M059J (cell line): Measurements from ENCODE around the gene KCNQ4. TPM values are rescaled to one million over a fixed set of nuclear protein-coding genes. Genes with fewer than 3 reads are reported as not detected.

Source experiments
- DNase-seq: peaks from one replicate; pipeline ENCODE4 v3.0.0-alpha.2; 2012; ENCODE audit warnings: low read depth
- total RNA-seq: library from RNA; depleted of rRNA; stranded (reverse); fragments of >200 nt; shearing (Covaris generic); gene quantifications from 2 replicates; pipeline ENCODE4 v1.2.3, GENCODE V29; 2014

KCNQ4 gene
- total RNA-seq, 1 experiment from 2014 or later = not detected

DNA sequence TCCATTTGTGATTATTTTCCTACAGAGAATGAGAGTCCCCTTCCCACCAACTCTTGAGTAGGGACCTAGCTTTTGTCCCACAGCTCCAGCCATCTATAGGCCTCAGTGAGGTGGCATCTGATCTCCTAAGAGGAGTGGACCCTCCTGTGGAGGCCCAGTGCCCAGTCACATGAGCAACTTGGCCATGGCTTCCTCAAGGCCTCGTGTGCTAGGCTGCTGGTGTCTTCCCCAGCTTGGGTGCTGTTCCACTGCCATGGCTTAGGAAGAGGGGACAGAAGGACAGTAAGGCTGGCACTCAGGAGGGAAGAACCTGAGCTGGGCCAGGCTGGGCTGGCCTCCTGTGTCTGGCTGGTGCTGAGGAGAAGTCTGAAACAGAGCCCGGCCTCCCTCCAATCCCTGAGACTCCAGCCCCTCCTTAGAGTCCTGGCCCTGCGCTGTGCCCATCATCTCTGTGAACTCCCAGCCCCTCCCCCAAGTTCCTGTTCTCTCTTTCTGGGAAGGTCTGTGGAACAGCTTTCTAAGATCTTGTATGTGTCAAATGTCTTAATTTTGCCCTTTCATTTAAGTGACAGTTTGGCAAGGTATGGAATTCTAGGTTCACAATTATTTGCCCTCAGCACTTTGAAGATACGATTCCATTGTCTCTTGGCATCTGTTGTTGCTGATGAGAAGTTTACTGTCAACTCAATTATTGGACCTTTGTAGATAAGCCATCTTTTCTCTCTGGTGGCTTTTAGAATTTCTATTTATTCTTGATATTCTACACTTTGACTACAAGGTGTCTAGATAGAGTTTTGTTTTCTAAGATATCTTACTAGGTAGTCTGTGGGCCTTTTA lies 7.1 kb upstream of the KCNQ4 start:
- no peak for DNase-seq

DNA sequence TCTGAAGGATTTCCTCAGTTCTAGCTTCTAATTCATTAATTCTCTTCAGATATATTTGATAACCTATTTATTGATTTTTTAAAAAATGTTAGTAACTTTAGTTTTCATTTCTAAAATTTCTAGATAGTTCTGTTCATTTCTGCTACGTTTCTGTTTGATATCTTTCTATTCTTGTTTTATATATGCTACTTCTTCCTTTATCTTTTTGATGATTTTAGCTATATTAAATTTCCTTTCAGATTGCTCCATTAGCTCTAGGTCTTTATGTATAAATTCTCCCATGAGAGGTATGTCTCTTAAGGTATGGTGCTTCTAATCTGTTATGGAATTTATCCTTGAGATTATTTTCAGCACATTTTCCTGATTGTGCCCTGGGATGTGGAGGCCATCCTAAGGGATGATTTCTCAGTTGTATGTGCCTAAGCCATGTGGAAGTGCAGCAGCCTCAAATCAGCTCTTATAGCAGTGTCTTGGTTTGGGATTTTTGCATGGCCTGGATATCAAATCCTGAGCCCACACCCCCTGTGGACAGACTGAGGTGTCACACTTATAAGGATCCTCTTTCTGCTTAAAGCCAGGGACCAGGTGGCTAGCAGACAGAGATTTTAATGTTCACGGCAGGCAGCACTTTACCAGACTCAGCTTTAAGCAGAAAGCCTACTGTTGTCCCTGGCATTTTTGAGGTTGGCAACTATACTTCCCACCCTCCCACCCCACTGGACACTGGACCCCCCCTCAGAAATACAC lies 6.2 kb upstream of the KCNQ4 start:
- DNase-seq = no peak

GRCh38 chr1:40780678-40781607 lies 2.6 kb upstream of the KCNQ4 start:
- peak; percentile 45 for DNase-seq

DNA sequence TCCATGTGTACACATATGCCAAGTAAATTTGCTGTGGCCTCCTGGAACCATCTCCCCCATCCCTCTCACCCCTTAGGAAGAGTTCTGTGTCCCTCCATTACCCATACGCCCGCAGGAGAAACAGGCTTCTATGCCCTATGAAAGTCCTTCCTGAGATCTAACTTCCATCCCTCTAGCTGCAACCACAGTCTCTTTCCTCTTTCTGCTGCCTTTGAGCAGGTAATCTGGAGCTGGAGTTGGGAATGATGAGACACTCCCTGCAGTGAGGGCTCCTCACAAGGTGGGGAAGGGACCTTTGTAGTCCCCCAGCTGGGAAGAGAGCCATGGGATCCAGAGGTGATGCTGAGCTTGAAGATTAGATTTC lies 2.0 kb upstream of the KCNQ4 start:
- DNase-seq = no peak

DNA sequence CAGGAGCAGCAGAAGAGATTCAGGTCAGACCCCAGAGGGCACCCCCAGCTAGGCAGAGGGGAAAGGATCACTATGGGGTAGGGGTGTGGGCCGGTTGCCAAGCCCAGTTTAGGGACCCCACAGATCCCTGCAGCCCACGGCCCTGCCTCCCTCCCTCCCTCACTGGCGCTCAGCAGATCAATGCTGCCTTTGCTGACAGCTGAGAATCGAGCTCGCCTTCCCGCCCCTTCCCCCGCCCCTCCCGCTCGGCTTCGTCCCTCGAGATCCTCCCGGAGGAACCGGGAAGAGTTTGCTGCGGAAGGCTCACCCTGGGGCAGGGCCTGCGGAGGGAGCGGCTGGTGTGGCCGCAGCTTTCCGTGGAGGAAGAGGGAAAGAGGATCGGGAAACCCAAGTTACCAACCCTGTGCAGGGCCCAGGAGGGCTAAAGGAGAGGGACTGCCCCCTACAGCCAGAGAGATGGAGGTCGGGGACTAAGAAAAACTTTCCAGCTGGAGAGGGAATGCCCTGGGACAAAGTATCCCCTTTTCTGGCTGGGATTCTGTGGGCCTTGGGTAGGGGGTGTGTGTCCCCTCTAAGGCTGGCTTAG lies 1.1 kb upstream of the KCNQ4 start:
- peak; percentile 38 for DNase-seq

DNA sequence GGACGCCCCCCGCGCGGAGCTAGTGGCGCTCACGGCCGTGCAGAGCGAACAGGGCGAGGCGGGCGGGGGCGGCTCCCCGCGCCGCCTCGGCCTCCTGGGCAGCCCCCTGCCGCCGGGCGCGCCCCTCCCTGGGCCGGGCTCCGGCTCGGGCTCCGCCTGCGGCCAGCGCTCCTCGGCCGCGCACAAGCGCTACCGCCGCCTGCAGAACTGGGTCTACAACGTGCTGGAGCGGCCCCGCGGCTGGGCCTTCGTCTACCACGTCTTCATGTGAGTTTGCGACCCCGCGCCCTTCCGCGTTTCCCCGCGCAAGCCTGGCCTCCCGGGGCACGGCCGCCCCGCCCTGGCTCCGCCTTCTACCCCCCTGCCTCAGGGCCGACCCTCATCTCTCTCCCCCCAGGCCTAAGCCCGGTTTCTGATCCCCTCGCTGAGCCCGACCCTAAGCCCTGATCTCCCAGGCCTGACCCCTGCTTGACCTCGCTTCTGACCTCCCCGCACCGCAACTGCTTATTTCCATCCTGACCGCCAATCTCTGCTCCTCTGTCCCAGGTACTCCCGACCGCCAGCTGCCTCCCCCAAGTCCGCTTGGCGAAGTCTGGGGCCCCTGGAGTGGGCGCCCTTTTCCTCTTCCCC lies 669 bp downstream of the KCNQ4 start:
- DNase-seq = no peak

DNA sequence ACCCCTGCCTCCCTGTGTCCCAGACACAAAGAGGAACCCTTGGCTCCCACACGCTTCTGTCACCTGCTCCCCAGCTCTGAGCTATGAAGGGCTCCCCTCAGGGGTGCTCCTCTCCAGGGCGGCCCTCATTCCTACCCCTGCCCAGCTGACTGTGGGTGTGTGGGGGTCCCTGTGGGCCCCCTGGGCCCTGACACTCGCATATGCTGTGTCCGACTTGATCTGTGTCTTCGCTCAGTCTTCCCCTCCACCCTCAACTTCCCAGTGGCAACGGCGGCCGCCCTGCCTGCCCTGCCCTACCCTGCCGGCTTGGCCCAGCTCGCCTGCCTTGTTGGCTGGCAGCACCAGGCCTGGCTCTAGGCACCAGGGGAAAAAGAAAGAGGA lies 1.2 kb downstream of the KCNQ4 start:
- no peak for DNase-seq

GRCh38 chr1:40785446-40785845 lies 1.9 kb downstream of the KCNQ4 start:
- no peak for DNase-seq

- DNase-seq = no peak
These were observed 2.8 kb downstream of the KCNQ4 start for GRCh38 chr1:40786171-40786994.

GRCh38 chr1:40786995-40787705 lies 3.6 kb downstream of the KCNQ4 start:
- no peak for DNase-seq

DNA sequence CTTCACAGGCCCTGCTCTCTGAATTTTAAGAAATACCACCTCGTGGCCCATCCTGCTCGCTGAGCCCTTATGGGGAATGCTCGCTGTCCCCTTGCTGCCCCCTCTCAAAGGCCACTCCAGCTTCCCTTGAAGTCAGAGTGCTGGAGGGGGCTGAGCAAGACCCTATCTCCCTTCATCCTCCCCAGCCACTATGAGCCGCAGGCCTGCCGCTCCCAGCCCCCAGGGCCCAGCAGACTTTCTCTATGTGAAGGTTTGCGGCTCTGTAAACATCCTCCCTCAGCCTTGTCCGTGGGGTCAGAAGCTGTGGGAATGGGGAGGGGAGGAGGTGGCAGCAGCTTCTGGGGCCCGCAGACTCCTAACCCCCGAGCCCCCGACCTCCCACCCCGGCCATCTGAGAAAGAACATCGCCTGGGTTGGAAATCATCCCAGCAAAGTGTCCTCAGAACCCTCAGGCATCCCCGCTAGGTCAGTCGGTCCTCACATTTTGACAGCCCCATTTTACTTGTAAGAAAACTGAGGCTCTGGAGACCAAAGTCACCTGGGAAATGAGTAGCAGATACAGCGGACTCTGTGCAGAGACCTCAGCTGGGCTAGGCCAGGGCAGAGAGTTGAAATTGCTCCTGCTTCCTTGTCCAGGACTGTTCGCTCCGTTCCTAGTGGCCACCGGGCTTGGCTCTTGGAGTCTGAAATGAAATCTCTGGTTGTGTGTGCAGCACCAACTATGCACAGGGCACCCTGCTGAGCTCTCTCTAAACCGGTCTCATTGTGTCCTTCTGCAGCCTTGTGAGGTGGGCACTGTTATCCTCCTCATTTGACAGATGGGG lies 4.4 kb downstream of the KCNQ4 start:
- no peak for DNase-seq

DNA sequence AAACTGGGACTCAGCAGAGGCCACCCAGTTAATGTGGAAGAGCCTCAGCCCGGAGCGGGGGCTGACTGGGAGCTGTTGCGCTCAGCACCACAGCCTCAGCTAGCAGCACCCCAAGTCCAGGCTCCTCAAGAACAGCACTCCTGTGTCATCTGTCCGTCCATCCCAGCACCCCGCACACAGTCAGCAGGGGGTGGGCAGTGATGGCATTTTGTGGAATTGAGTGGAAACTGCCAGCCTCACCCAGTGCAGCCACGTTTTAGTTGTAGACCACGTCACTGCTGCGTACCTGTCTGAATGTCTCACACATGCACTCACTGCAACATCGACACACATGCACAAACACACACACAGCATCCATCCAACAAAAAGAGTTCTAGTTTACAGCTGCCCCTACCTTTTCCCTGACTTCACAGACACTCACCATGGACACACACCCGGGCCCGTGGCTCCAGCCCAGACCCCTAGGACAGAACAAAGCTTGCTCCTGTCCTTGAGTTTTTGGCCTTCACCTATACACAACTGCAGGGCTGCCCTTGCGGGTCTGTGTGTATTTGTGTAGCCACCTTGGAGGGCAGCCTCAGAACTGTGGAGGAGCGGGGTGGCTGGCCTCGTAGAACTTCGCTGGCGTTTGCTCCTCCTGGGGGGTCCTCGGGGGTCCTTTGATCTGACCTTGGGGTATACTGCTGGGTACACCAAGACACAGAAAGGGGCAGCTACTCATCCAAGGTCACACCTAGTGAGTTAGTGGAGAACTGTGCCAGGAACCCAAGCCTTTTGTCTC lies 5.2 kb downstream of the KCNQ4 start:
- no peak for DNase-seq

- no peak for DNase-seq
These were observed 5.7 kb downstream of the KCNQ4 start for GRCh38 chr1:40789342-40789598.

DNA sequence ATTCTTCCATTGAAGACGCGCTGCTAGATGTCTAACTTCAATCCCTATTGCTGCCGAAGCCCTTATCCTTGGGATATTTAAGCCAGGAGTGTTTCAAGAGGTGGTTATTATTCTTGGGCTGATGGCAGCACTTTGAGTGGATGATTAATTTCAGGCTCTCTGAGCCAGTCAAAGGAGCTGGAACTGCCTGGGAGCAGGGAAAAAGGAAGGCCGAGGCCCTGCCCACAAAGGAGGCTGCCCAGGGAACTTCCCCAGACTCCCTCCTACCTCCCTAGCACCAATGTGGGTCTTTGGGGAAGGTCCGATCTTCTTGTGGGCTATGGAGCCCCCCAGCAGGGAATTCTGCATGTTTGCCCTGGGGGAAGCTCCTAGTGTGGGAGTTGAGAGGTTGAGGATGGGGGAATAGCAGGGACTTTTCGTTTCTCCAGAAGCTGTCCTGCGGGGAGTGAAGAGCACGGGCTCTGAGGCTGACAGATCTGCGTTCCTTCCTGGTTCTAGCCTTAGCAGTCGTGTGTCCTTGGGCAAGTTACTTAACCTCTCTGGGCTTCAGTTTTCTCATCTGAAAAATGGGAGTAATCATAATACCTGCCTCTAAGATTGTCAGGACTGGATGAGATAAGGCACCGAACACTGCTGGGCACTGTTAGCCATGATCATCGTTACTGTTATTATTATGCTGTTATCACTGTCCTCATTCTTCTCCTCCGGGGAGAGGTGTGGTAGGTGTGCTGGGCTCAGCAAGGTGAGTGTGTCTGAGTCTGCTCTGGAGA lies 6.3 kb downstream of the KCNQ4 start:
- no peak for DNase-seq

GRCh38 chr1:40792036-40792435 lies 8.4 kb downstream of the KCNQ4 start:
- DNase-seq = no peak

GRCh38 chr1:40793617-40794016 lies 10.0 kb downstream of the KCNQ4 start:
- DNase-seq = no peak

DNA sequence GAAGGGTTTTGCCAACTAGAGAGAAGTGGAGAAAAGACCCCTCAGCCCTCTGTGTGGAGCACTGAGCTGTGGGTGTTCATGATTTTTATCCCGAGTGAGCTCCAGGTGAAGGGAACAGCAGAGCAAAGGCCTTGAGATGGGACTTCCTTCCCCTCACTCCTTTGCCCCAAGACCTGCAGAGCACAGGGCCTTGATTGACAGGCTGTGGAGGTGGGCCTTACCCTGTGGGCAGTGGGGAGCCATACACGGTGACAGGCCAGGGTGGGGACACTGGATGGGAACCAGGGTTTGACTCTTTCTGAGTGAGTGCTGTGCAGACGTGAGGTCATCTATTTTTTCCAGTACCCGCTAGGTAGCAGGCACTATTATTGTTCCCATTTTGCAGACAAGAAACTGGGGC lies 10.5 kb downstream of the KCNQ4 start:
- DNase-seq = no peak
